ENCODE results near the gene CCL11. TPM values are rescaled to one million over a fixed set of nuclear protein-coding genes. Genes with fewer than 3 reads are reported as not detected.

The CCL11 gene
- polyA plus RNA-seq, 1 of the 3 experiments (the other 2 are of a cell fraction): not detected

GRCh38 chr17:34301986-34302385 lies 16.4 kb downstream of the CCL11 start:
- H2AFZ ChIP-seq (ENCODE audit: low read depth): no peak overlapping the region
- CTCF ChIA-PET: interaction anchor here (1.9 kb wide), 1 partner anchor 59 kb away, joined by 10 read pairs; no protein-coding TSS in a partner anchor
- no peak overlapping the region for H3K4me3 ChIP-seq (ENCODE audit: low read depth in 2 of 2, low read length in 1 of 2)
- no peaks in the 10 kb centered on the region for H4K20me1 ChIP-seq (ENCODE audit: insufficient read depth)
- H3K9me3 ChIP-seq: no peaks in the 10 kb centered on the region
- H3K36me3 ChIP-seq (replicated peaks in 1 of 2; ENCODE audit: control insufficient read depth in 1 of 2, insufficient read depth in 2 of 2, low read length in 1 of 2): no peaks in the 10 kb centered on the region
- no peak for TF ChIP-seq GATA2 (CRISPR knock-in tag; IDR thresholded peaks at IDR 0.05)
- no peak for TF ChIP-seq MEF2A (IDR thresholded peaks at IDR 0.05; ENCODE audit: borderline replicate concordance, low read depth)
- TF ChIP-seq TEAD4 (IDR thresholded peaks at IDR 0.05; ENCODE audit: borderline replicate concordance, insufficient read depth): no peak
- no peak for TF ChIP-seq CTCF (IDR thresholded peaks at IDR 0.05)
- H3K4me2 ChIP-seq: no peak overlapping the region
- no peaks in the 10 kb centered on the region for H3K27me3 ChIP-seq (ENCODE audit: insufficient read depth)
- peaks cover 0 to 20% of the 10 kb centered on the region in 2 experiments; a peak in 2 of 4 replicates for H3K4me1 ChIP-seq (ENCODE audit: control insufficient read depth in 1 of 2, insufficient read depth in 2 of 2, low read depth in 1 of 2, low read length in 1 of 2)
- H3K79me2 ChIP-seq (ENCODE audit: insufficient read depth): no peaks in the 10 kb centered on the region
- peaks cover 12% of the 10 kb centered on the region for H3F3A ChIP-seq (replicated peaks; ENCODE audit: insufficient read depth)
- POLR2A ChIA-PET: no interaction called here
- no peak overlapping the region for H3K27ac ChIP-seq (ENCODE audit: low read depth in 2 of 2, low read length in 1 of 2)
- WGBS (ENCODE audit: low lambda C conversion rate): 76% methylated on average over 2 of the region's 2 CpGs
- H3K9ac ChIP-seq: no peak overlapping the region
- DNase-seq: no peak
- H3K9me2 ChIP-seq: no peaks in the 10 kb centered on the region

GRCh38 chr17:34302636-34303035 lies 17.1 kb downstream of the CCL11 start:
- Histone ChIP-seq H3K9me2 (no peaks in the 10 kb centered on the region), H3K4me1 (ENCODE audit: control insufficient read depth in 1 of 2, insufficient read depth in 2 of 2, low read depth in 1 of 2, low read length in 1 of 2) (peaks cover 0 to 20% of the 10 kb centered on the region in 2 experiments; a peak in 2 of 4 replicates), H3K9me3 (no peaks in the 10 kb centered on the region), H3K27me3 (ENCODE audit: insufficient read depth) (no peaks in the 10 kb centered on the region), H3K9ac (no peak overlapping the region), H3K36me3 (replicated peaks in 1 of 2; ENCODE audit: control insufficient read depth in 1 of 2, insufficient read depth in 2 of 2, low read length in 1 of 2) (no peaks in the 10 kb centered on the region), H2AFZ (ENCODE audit: low read depth) (no peak overlapping the region), H3K27ac (ENCODE audit: low read depth in 2 of 2, low read length in 1 of 2) (no peak overlapping the region), H3K79me2 (ENCODE audit: insufficient read depth) (no peaks in the 10 kb centered on the region), H3F3A (replicated peaks; ENCODE audit: insufficient read depth) (peaks cover 12% of the 10 kb centered on the region), H3K4me2 (no peak overlapping the region), H4K20me1 (ENCODE audit: insufficient read depth) (no peaks in the 10 kb centered on the region), H3K4me3 (ENCODE audit: low read depth in 2 of 2, low read length in 1 of 2) (no peak overlapping the region)
- DNase-seq: no peak
- POLR2A ChIA-PET: no interaction called here
- TF ChIP-seq EZH2phosphoT487 (IDR thresholded peaks at IDR 0.05; ENCODE audit: borderline replicate concordance, low read depth) (no peak), RFX5 (IDR thresholded peaks at IDR 0.05; ENCODE audit: low read length) (no peak), IRF3 (IDR thresholded peaks at IDR 0.05; ENCODE audit: low read depth, low read length) (no peak), FOXM1 (IDR thresholded peaks at IDR 0.05; ENCODE audit: low read depth) (no peak), MEF2A (IDR thresholded peaks at IDR 0.05; ENCODE audit: borderline replicate concordance, low read depth) (no peak), RCOR1 (IDR thresholded peaks at IDR 0.05; ENCODE audit: low read length) (no peak), RAD21 (IDR thresholded peaks at IDR 0.05; ENCODE audit: low read length) (no peak), TAF1 (IDR thresholded peaks at IDR 0.05; ENCODE audit: borderline replicate concordance, low read depth, low read length) (no peak), RXRA (IDR thresholded peaks at IDR 0.05; ENCODE audit: borderline replicate concordance, low read depth) (no peak), MXI1 (IDR thresholded peaks at IDR 0.05; ENCODE audit: low read depth, low read length) (no peak), SMC3 (IDR thresholded peaks at IDR 0.05; ENCODE audit: low read depth, low read length) (no peak), FOXJ3 (CRISPR knock-in tag; IDR thresholded peaks at IDR 0.05) (no peak), TEAD4 (IDR thresholded peaks at IDR 0.05; ENCODE audit: borderline replicate concordance, insufficient read depth) (no peak)
- 72% methylated on average over 1 of the region's 1 CpG for WGBS (ENCODE audit: low lambda C conversion rate)
- CTCF ChIA-PET: no interaction called here

Data from SK-N-SH (cell line).